GM23248 (cell line): Measurements from ENCODE around the gene CPNE5.

Experiments
- EZH2 ChIP-seq: fragments of 200-600 bp; sonication (generic); IDR thresholded peaks from 2 replicates; pipeline ENCODE4 v1.6.1; 2018; ENCODE audit warnings: antibody characterized with exemption, mild to moderate bottlenecking; ENCODE audit not compliant: insufficient read depth, poor library complexity, severe bottlenecking
- EZH2phosphoT487 ChIP-seq: fragments of 200-600 bp; sonication (generic); IDR thresholded peaks from 2 replicates; pipeline ENCODE4 v1.6.1; 2018; ENCODE audit warnings: antibody characterized with exemption, moderate library complexity, mild to moderate bottlenecking, low read depth; ENCODE audit not compliant: insufficient read depth

GRCh38 chr6:36784376-36784636, 54.9 kb downstream of the CPNE5 start:
- TF ChIP-seq EZH2phosphoT487, result no peak
- no peak for TF ChIP-seq EZH2
